GM12875 (cell line): Measurements from ENCODE around the gene IMP4.
A peak's percentile ranks its signal among the peaks of the same experiment; 100 is the strongest.

Source experiments
- H3K4me3 ChIP-seq: one replicate; pipeline ENCODE4 v1.5.1; 2011; ENCODE audit warnings: low read depth, low read length, control low read depth
- TF ChIP-seq, protein P1 (sequence below): IDR thresholded peaks from 2 replicates; pipeline ENCODE4 v1.5.1; 2011; ENCODE audit warnings: low read depth, mild to moderate bottlenecking, control low read depth, inconsistent platforms, low read length, moderate library complexity, borderline replicate concordance; ENCODE audit not compliant: insufficient read depth

Gene IMP4

DNA sequence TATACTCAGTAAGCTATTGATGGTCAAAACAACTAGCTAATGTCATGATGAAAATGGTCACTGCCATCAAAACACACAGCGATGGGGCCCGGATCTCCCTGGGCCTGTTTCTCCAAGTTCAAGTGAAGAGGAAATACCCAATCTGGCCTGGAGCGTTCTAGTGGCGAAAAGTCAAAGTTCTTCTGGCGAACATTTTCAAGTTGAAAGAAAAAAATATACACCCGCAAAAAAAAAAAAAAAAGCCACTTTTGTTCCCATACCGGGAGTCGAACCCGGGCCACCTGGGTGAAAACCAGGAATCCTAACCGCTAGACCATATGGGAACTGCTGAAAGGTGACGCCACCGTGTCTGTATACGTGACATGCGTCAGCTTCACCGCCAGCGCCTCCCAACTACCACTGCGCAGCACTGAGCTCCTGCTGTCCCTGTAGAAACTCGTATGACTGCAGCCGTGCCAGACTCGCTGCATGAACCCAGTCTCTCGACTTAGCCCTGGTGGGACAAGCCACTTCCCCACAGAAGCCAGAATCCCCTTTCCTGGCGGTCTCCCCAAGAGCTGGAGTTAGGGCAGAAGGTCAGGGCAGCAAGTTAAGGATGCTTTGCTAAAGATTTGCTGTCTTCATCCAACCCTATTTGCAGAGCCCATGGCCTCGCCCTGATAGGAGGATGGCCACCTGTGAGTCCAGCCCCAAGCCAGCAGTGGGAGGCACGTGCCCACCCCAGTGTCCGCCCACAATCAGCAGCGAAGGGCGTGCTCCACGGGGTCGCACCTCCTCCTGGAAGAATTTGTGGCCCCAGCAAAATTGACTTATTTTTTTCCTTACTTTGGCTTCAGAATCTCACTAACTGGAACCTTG is 5.6 kb upstream of the IMP4 start:
- H3K4me3 ChIP-seq, result no peak overlapping the region
- TF ChIP-seq, protein P1, sequence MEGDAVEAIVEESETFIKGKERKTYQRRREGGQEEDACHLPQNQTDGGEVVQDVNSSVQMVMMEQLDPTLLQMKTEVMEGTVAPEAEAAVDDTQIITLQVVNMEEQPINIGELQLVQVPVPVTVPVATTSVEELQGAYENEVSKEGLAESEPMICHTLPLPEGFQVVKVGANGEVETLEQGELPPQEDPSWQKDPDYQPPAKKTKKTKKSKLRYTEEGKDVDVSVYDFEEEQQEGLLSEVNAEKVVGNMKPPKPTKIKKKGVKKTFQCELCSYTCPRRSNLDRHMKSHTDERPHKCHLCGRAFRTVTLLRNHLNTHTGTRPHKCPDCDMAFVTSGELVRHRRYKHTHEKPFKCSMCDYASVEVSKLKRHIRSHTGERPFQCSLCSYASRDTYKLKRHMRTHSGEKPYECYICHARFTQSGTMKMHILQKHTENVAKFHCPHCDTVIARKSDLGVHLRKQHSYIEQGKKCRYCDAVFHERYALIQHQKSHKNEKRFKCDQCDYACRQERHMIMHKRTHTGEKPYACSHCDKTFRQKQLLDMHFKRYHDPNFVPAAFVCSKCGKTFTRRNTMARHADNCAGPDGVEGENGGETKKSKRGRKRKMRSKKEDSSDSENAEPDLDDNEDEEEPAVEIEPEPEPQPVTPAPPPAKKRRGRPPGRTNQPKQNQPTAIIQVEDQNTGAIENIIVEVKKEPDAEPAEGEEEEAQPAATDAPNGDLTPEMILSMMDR, result no peak

DNA sequence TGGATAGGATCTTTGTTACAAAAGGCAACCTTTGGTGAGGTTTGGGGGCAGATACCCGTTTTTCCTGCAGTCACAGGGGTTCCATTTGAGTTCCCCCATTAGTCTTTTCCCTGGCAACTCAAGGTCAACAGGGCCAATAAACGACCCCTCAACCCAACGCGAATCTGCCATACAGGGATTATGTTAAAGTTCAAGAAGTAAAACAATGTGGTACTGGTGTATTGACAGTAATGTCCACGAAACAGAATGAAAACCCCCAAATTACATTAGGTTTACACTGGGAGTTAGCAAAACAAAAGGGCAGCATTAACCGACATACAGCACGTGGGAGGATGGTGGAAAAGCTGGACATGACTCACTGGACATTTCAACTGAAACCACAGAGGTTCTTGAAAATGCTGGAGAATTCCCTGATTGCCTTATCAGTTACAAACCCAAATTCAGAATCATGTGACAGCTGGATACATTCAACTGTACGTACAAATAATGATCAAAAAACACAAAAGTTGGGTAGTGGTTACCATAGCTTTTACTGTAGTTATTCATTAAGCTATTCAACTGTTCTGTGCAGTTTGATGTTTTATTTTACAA is 4.9 kb upstream of the IMP4 start:
- no peak overlapping the region for H3K4me3 ChIP-seq
- TF ChIP-seq, protein P1, result no peak

DNA sequence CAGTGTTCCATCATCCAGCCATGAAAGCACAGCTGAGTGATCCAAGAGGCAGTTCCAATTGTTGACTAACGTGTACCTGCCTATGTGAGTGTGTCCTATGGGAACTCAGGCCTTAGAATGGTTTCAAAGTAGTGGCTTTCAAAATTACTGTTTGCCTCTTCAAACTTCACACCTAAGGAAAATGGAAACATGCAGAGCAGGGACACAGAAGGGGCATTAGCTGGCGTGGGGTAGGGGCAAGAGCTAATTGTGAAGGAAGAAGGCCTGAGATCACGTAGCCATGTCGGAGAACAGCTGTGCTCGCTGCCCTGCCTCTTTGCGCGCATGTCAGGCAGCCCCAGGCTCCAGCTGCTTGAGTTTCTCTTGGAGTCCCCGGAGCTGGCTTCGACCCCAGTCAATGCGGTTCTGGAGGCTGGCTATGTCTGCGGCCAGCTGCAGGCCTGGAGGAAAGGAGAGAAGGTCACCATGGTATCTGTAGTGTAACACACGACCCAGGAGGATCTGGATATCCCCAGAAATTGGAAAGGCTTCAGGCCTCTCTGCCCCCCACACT is 3.8 kb upstream of the IMP4 start:
- H3K4me3 ChIP-seq, result no peak overlapping the region
- TF ChIP-seq, protein P1, result no peak

DNA sequence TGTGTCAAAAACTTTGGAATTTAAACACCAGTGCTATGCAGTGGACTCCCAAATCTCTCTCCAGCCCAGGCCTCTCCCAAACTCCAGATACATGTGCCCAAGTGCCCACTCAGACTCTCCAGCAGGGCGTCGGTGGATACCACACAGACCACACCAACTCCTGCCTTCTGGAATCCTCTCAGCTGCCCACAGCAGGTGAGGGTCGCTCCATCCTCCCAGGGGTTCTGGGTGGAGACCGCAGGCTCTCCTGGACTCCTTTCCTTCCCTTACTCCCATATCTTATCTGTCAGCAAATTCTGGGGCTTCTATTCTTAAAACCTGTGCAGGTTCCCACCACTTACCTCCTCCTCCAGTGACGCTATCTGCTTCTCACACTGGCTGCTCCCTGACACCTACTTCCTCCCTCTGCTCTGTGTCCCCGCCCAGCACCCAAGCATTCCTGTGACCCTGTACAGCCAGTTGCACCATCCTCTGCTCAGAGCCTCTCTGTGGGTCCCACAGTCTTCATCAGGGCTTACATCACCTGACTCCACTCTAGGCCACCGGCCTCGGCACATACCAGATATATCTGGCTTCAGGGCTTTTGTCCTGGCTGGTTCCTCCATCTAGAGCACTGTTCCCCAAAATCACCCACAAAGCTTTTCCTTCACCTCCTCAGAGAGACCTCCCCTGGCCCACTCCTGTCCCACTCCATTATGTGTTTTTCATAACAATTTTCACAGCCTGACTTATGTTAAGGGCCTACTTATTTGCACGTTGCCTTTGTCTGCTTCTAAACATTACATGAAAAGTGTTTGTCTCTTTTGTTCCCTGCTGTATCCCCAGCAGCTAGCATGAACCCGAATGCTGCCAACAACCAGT is 2.6 kb upstream of the IMP4 start:
- H3K4me3 ChIP-seq, result no peak overlapping the region
- TF ChIP-seq, protein P1, result no peak

DNA sequence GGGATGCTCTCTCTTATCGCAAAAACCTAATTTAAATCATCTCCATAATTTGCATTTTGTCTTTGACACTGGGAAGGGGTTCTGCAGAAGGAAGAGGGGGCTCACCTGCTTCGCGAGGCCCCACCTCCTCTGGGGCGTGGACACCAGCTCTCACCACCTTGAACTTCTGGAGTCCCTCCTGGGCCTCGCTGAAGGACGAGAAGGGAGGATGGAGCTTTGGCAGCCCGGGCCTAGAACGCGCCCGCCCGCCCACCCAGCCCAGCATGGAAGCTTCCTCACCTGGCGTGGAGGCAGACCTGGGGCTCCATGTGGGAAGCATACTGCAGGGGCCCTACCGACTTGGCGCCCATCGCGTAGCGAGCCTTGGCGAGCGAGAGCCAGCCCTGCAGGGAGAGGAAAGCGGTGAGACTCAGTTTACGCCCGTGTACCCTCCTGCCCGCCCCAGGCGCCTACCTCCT is 1.1 kb upstream of the IMP4 start:
- H3K4me3 ChIP-seq, result peak overlapping the region; percentile 74
- TF ChIP-seq, protein P1, result no peak

DNA sequence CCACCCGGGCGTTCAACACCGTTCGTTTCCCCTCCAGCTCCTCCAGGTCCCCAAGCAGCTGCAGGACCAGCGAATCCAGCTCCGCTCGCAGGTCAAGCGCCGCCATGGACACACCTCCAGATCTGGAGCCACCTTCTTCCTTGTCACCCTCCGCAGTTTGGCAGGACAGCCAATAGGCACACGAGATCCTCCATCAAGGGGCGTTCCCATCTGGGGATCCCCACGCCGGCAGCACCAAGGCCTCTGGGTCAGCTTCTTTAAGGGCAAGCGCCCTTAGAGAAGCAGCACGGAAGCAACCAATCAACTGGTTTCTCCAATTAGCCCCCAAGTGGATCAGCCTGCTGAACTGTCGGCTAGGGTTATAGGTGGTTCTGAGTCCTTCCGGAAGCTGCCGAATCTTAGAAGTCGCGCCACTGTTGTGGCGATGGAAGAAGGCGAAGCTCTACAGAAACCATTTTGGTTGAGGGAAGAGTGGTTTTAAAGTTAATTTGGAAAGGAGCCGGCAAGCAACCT is 621 bp upstream of the IMP4 start:
- peak overlapping the region; percentile 74 for H3K4me3 ChIP-seq
- TF ChIP-seq, protein P1, result no peak
